Measurements from ENCODE around the gene GJA3.

- TF ChIP-seq CTCF (IDR thresholded peaks at IDR 0.05; ENCODE audit: low read depth, low read length) (no peak), EZH2phosphoT487 (IDR thresholded peaks at IDR 0.05; ENCODE audit: low read depth) (no peak)
Observed at GRCh38 chr13:20160306-20161274, at the start of gene GJA3.

All from OCI-LY3 (cell line).